Prostate gland (tissue), 2 donors: ENCODE data around the gene KMT2C.
"Not testable (repeated sequence)": the region's sequence is repeated elsewhere in the genome, so short reads cannot be mapped to it uniquely, and the experiment has no call there.

Source experiments
- CTCF ChIP-seq, 4 experiments: fragments of 200-600 bp in 2 of 4; fragments of 450-650 bp in 2 of 4; sonication (generic) in 2 of 4; IDR thresholded peaks; 1 replicate in 3 of 4; 2 replicates in 1 of 4; pipeline ENCODE4 v1.5.1; 2016 to 2019; ENCODE audit warnings: antibody characterized with exemption in 4 of 4, mild to moderate bottlenecking in 2 of 4, moderate library complexity in 2 of 4
- POLR2A ChIP-seq: fragments of 450-650 bp; IDR thresholded peaks from one replicate; pipeline ENCODE4 v1.6.1; 2016; ENCODE audit warnings: antibody characterized with exemption, mild to moderate bottlenecking
- POLR2AphosphoS5 ChIP-seq: sonication (generic); formaldehyde crosslinking; IDR thresholded peaks from one replicate; pipeline ENCODE4 v1.6.1; 2017; ENCODE audit warnings: antibody characterized with exemption

- not testable (repeated sequence) for TF ChIP-seq CTCF (IDR thresholded peaks at IDR 0.05); POLR2A; POLR2AphosphoS5
These were observed 82.5 kb downstream of the KMT2C start for GRCh38 chr7:152353281-152353680.
